ENCODE measurements around the gene ZNF333. TPM values are rescaled to one million over a fixed set of nuclear protein-coding genes. Genes with fewer than 3 reads are reported as not detected.

The ZNF333 gene
- total and polyA plus RNA-seq, 2 of the 4 experiments (the other 2 are of a cell fraction): 9.8 to 15.1 TPM

DNA sequence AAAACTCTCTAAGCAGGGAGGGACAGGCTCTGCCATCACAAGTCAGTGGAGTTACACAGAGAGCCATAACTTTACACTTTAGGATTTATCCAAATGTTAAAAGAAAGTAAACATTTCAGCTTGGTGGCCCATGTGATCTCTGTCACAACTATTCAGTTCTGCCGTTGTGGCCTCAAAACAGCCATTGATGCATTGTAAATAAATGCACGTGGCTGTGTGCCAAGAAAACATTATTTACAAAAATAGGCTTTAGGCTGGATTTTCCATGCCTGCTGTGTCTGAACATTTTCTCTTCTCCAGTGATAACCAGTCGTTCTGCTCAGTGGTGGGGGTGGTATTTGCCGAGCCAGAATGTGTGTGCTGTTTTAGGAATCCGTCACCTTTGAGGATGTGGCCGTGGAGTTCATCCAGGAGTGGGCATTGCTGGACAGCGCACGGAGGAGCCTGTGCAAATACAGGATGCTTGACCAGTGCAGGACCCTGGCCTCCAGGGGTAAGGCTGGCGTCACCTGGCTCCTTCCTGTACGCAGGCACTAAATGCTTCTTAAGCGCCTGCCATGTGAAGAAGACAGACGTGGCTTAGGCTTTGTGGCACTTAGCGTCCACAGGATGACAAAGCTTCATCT, 4.9 kb downstream of the ZNF333 start:
- intact Hi-C loops (cut with micrococcal nuclease) (no loop called here), dilution Hi-C loops (cut with HindIII; ENCODE audit: low sequenced_read_pairs, unreplicated experiment) (no loop called here), in situ Hi-C loops (cut with MboI; ENCODE audit: low sequenced_read_pairs) (no loop called here)
- DNase-seq (no peak), ATAC-seq (ENCODE audit: low read depth) (no peak)
- ChIA-PET CTCF (no interaction called here), POLR2A (ENCODE audit: unreplicated experiment) (no interaction called here)
- Histone ChIP-seq H3K18ac (ENCODE audit: low read depth, low read length) (no peak overlapping the region), H3K36me3 (ENCODE audit: control insufficient read depth, insufficient read depth, low read length) (peaks cover 35% of the 10 kb centered on the region), H3K9ac (ENCODE audit: low read depth, low read length) (no peak overlapping the region), H3K27me3 (ENCODE audit: control insufficient read depth, insufficient read depth, low read length) (no peaks in the 10 kb centered on the region), H3K14ac (replicated peaks; ENCODE audit: low read depth, low read length) (no peak overlapping the region), H4K5ac (ENCODE audit: low read depth, low read length) (no peak overlapping the region), H4K8ac (ENCODE audit: low read depth in 2 of 2, low read length in 2 of 2) (no peak overlapping the region), H2BK20ac (ENCODE audit: low read depth, low read length) (no peak overlapping the region), H3K27ac (ENCODE audit: insufficient read depth, low read length) (no peak overlapping the region), H2BK120ac (ENCODE audit: low read depth, low read length) (no peak overlapping the region), H2AK5ac (ENCODE audit: low read depth, low read length) (no peak overlapping the region), H2AK9ac (replicated peaks; ENCODE audit: low read depth, low read length, poor library complexity) (no peak overlapping the region), H3K9me1 (ENCODE audit: insufficient read depth, low read length) (peaks cover 4% of the 10 kb centered on the region; the same call in 1 of the 2 replicates), H3K4me3 (ENCODE audit: insufficient read depth, low read depth, low read length) (no peak overlapping the region), H2AFZ (replicated peaks; ENCODE audit: low read length, poor library complexity) (no peak overlapping the region), H3K9me3 (ENCODE audit: control insufficient read depth, insufficient read depth, low read length) (no peaks in the 10 kb centered on the region), H3K56ac (ENCODE audit: extremely low read depth, insufficient read depth, low read length) (no peak overlapping the region), H3K4me1 (ENCODE audit: control insufficient read depth, insufficient read depth, low read length) (no peaks in the 10 kb centered on the region), H3K4ac (ENCODE audit: low read depth, low read length) (no peak overlapping the region), H2BK5ac (ENCODE audit: low read depth, low read length, poor library complexity, severe bottlenecking) (no peak overlapping the region), H3K4me2 (ENCODE audit: low read depth, low read length) (no peak overlapping the region), H2BK15ac (ENCODE audit: low read depth, low read length) (no peak overlapping the region), H3K79me1 (ENCODE audit: low read depth in 1 of 2, low read length in 2 of 2) (peaks cover 15 to 18% of the 10 kb centered on the region in 2 experiments; a peak in 3 of 4 replicates), H4K20me1 (ENCODE audit: insufficient read depth, low read length) (no peaks in the 10 kb centered on the region), H4K91ac (ENCODE audit: insufficient read depth, low read depth, low read length) (no peak overlapping the region), H3K23ac (ENCODE audit: low read depth, low read length) (no peak overlapping the region)
- 90% methylated on average over 5 of the region's 13 CpGs; no CpG with 5 or more reads in 1 of the 2 experiments for WGBS, 2 experiments (ENCODE audit: extremely low coverage in 2 of 2, insufficient read length in 1 of 2)
- no TSS peak for BruUV-seq (replicated peaks)
- TF ChIP-seq MAZ (IDR thresholded peaks at IDR 0.05; ENCODE audit: borderline replicate concordance, low read depth, low read length) (no peak), SMC3 (IDR thresholded peaks at IDR 0.05; ENCODE audit: low read depth, low read length) (no peak), CHD1 (IDR thresholded peaks at IDR 0.05; ENCODE audit: low read depth, low read length) (no peak), NFE2L2 (IDR thresholded peaks at IDR 0.05; ENCODE audit: low read depth, low read length) (no peak)
- TF ChIP-seq, protein P1, sequence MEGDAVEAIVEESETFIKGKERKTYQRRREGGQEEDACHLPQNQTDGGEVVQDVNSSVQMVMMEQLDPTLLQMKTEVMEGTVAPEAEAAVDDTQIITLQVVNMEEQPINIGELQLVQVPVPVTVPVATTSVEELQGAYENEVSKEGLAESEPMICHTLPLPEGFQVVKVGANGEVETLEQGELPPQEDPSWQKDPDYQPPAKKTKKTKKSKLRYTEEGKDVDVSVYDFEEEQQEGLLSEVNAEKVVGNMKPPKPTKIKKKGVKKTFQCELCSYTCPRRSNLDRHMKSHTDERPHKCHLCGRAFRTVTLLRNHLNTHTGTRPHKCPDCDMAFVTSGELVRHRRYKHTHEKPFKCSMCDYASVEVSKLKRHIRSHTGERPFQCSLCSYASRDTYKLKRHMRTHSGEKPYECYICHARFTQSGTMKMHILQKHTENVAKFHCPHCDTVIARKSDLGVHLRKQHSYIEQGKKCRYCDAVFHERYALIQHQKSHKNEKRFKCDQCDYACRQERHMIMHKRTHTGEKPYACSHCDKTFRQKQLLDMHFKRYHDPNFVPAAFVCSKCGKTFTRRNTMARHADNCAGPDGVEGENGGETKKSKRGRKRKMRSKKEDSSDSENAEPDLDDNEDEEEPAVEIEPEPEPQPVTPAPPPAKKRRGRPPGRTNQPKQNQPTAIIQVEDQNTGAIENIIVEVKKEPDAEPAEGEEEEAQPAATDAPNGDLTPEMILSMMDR (conservative IDR thresholded peaks at IDR 0.05; ENCODE audit: low read depth, low read length): no peak
- TF ChIP-seq, protein P2, sequence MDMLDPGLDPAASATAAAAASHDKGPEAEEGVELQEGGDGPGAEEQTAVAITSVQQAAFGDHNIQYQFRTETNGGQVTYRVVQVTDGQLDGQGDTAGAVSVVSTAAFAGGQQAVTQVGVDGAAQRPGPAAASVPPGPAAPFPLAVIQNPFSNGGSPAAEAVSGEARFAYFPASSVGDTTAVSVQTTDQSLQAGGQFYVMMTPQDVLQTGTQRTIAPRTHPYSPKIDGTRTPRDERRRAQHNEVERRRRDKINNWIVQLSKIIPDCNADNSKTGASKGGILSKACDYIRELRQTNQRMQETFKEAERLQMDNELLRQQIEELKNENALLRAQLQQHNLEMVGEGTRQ (IDR thresholded peaks at IDR 0.05; ENCODE audit: low read depth, low read length): no peak

Measured in IMR-90 (cell line).